PFSK-1 (cell line): ENCODE data around the gene NDUFAF7. TPM values are rescaled to one million over a fixed set of nuclear protein-coding genes. Genes with fewer than 3 reads are reported as not detected.

ENCODE experiments used
- FOXP2 ChIP-seq: optimal IDR thresholded peaks from 2 replicates; pipeline ENCODE3; 2011; ENCODE audit warnings: borderline replicate concordance, control low read depth, inconsistent platforms; ENCODE audit not compliant: insufficient read depth; ENCODE audit errors: extremely low read length, extremely low read depth
- POLR2AphosphoS5 ChIP-seq: IDR thresholded peaks from 2 replicates; pipeline ENCODE4 v1.6.1; 2012; ENCODE audit warnings: low read depth, mild to moderate bottlenecking, control low read depth, low read length, moderate library complexity
- SIN3A ChIP-seq: IDR thresholded peaks from 2 replicates; pipeline ENCODE4 v1.6.1; 2012; ENCODE audit warnings: mild to moderate bottlenecking, low read length, moderate library complexity, borderline replicate concordance; ENCODE audit not compliant: insufficient read depth
- TAF1 ChIP-seq: IDR thresholded peaks from 2 replicates; pipeline ENCODE4 v1.6.1; 2012; ENCODE audit warnings: low read length, control low read depth, borderline replicate concordance; ENCODE audit not compliant: insufficient read depth
- polyA plus RNA-seq: library from polyadenylated mRNA; unstranded; fragments of >200 nt; gene quantifications from one replicate; pipeline ENCODE4 v1.2.1, GENCODE V29; 2012; ENCODE audit warnings: low read depth, missing spikeins; ENCODE audit not compliant: insufficient read length
- TF ChIP-seq, protein P1 (sequence below), 2 experiments: IDR thresholded peaks; 2 replicates each; pipeline versions ENCODE4 v1.6.1 to v1.8.0; 2011 to 2012; ENCODE audit warnings: low read depth in 2 of 2, low read length in 2 of 2, control low read depth in 1 of 2, inconsistent platforms in 1 of 2, mild to moderate bottlenecking in 1 of 2, moderate library complexity in 1 of 2; ENCODE audit not compliant: insufficient read depth in 1 of 2

NDUFAF7 gene, protein sequence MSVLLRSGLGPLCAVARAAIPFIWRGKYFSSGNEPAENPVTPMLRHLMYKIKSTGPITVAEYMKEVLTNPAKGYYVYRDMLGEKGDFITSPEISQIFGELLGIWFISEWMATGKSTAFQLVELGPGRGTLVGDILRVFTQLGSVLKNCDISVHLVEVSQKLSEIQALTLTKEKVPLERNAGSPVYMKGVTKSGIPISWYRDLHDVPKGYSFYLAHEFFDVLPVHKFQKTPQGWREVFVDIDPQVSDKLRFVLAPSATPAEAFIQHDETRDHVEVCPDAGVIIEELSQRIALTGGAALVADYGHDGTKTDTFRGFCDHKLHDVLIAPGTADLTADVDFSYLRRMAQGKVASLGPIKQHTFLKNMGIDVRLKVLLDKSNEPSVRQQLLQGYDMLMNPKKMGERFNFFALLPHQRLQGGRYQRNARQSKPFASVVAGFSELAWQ
- 15.4 TPM for polyA plus RNA-seq

DNA sequence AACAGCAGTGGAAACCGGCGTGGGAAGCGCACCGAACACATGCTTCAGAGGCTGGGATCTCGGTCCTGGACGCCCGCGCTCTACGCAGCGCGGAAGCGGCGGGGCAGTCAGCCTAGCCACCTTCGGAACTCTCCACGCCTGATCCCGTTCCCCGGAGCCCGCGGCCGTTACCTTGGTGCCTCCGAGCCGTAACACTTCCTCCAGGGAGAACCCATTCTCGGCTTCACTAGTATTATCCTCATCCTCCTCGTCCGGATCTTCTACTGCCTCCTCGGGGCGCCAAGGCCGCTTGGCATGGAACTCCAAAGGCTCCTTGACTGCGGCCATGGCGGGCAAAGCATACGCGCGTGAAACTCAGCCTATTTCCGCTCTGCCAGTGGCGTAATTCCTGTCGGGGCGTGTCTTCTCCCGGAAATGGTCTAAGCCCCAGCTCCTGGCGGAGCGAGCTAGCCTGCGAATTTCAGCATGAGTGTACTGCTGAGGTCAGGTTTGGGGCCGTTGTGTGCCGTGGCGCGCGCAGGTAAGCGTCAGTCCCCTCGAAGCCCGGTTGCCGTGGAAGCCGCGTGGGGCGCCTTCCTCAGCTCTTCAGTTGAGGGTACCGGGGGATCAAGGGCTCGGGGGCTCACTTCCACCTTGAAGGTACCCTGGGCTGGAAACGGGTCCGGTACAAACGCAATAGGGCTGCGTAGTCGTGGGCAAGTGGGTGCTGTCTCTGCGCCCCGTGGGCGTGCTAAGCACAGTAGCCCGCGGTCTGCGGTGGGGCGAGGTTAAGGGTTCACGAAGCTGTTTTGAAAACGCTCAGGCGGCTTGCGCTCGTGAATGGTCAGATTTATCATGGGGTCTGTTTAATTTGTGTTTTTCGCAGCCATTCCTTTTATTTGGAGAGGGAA is at the start of gene NDUFAF7, which contains the start of gene CEBPZ:
Gene NDUFAF7 (plus strand): TSS at position 418 of the 890 bp plus-strand sequence. CDS start 48 bp downstream, at position 466.
Gene CEBPZ (minus strand): TSS at position 356 of the 890 bp plus-strand sequence. CDS start 29 bp downstream, at position 327.
- TF ChIP-seq, protein P1, sequence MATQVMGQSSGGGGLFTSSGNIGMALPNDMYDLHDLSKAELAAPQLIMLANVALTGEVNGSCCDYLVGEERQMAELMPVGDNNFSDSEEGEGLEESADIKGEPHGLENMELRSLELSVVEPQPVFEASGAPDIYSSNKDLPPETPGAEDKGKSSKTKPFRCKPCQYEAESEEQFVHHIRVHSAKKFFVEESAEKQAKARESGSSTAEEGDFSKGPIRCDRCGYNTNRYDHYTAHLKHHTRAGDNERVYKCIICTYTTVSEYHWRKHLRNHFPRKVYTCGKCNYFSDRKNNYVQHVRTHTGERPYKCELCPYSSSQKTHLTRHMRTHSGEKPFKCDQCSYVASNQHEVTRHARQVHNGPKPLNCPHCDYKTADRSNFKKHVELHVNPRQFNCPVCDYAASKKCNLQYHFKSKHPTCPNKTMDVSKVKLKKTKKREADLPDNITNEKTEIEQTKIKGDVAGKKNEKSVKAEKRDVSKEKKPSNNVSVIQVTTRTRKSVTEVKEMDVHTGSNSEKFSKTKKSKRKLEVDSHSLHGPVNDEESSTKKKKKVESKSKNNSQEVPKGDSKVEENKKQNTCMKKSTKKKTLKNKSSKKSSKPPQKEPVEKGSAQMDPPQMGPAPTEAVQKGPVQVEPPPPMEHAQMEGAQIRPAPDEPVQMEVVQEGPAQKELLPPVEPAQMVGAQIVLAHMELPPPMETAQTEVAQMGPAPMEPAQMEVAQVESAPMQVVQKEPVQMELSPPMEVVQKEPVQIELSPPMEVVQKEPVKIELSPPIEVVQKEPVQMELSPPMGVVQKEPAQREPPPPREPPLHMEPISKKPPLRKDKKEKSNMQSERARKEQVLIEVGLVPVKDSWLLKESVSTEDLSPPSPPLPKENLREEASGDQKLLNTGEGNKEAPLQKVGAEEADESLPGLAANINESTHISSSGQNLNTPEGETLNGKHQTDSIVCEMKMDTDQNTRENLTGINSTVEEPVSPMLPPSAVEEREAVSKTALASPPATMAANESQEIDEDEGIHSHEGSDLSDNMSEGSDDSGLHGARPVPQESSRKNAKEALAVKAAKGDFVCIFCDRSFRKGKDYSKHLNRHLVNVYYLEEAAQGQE (IDR thresholded peaks at IDR 0.05; ENCODE audit: insufficient read depth in 1 of 2, low read depth in 2 of 2, low read length in 2 of 2) = peak; percentile 38 to 51; a peak in 1 of 4 replicates
- TF ChIP-seq TAF1 = peak; percentile 95
- TF ChIP-seq FOXP2 = peak; percentile 65
- TF ChIP-seq POLR2AphosphoS5 = peak; percentile 92
- TF ChIP-seq SIN3A = peak; percentile 92; the same call in 1 of the 2 replicates

DNA sequence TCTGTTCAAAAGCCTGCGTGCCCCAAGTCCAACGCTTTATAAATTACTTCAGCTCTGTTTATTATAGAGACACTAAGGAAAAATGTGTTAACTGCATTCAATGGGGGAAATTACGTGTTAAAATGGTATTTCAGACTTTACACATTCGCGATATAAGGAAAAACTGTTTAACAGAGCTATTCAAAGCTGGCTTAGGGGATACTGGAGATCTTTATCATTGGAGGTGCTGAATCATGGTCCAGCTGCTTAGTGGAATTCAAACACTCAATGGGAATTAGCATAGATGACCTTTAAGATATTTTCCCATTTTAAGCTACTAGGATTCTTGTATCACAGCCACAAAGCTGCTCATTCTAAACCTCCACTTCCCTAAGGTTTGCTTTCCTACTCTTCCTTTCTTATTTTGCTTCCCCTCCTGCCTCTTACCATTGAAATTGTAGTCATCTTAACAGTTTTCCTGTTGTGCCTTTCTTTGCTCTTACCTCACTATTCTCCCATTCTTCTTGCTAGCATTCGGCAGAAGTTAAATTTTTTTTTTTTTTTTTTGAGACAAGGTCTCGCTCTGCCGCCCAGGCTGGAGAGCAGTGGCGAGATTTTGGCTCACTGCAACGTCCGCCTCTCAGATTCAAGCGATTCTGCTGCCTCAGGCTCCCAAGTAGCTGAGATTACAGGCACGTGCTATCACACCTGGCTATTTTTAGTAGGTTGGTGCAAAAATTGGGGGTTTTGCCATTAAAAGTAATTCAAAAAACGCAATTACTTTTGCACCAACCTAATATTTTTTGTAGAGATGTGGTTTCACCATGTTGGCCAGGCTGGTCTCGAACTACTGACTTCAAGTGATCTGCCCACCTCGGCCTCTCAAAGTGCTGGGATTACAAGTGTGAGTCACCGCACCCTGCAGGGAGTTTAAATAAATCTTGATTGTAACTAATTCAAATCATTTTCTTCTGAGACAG is 49.5 kb upstream of the NDUFAF7 start:
- TF ChIP-seq, protein P1 (IDR thresholded peaks at IDR 0.05; ENCODE audit: insufficient read depth in 1 of 2, low read depth in 2 of 2, low read length in 2 of 2) = no peak
- no peak for TF ChIP-seq TAF1
- no peak for TF ChIP-seq POLR2AphosphoS5
- TF ChIP-seq FOXP2 = no peak
- no peak for TF ChIP-seq SIN3A

DNA sequence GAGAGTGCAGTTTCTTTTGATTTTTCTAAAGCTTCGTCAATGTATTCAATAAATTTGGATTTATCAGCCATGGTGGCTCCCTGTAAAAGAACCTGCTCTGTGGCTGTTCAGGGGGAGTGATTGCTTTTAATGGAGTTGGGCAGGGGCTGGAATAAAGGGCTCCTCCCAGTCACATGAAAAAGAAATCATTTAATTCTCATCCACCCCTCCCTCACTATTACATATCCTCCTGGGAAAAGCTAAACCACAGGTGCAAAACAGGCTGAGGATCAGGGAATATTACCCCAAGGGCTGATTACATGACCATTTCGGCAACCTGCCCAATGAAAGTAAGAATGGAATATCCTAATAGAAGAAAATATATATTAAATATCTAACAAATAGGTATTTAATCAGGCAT is 42.9 kb upstream of the NDUFAF7 start, which contains the start of gene SULT6B1:
Gene SULT6B1 (minus strand): TSS at position 101 of the 400 bp plus-strand sequence. CDS start 30 bp downstream, at position 71.
- TF ChIP-seq POLR2AphosphoS5 (no peak), TAF1 (no peak), FOXP2 (no peak), SIN3A (no peak)
- TF ChIP-seq, protein P1 (IDR thresholded peaks at IDR 0.05; ENCODE audit: insufficient read depth in 1 of 2, low read depth in 2 of 2, low read length in 2 of 2) = no peak

DNA sequence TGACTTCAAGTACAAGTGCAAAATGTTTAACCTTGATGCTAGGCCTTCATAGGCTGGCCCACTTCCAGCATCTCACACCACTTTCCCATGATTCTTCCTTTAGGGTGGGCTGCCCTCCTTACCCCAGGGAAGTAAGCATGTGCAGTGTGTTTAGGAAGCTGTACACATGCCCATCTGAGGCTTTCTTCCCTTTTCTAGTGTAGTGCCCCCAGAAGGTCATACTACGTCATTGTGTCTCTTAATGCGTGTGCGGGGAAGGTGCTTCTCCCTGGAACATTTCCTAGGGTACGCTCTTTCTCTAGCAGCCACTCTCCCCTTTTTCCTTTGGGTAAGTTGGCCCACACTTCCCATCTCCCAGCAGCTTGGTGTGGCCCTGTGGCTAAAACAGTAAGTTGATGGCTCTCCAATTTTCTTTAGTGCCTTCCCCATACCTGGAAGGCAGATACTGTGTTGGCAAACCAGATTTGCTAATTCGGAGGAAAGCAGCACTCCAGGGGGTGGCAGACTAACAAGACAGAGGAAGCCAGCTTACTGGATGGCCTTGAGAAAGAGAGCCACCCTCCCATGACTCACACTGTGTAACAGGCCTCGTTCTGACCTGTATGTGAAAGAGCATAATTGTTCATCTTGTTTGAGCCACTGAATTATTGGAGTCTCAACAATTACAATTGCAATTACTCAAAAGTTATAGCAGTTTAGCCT is 41.9 kb upstream of the NDUFAF7 start:
- TF ChIP-seq SIN3A (no peak), FOXP2 (no peak), TAF1 (no peak), POLR2AphosphoS5 (no peak)
- TF ChIP-seq, protein P1 (IDR thresholded peaks at IDR 0.05; ENCODE audit: insufficient read depth in 1 of 2, low read depth in 2 of 2, low read length in 2 of 2) = no peak
